GM19395 (cell line): ENCODE measurements around the gene SEPTIN5.
"Not testable (repeated sequence)": the region's sequence is repeated elsewhere in the genome, so short reads cannot be mapped to it uniquely, and the experiment has no call there.

Experiments
- ATAC-seq: cut with Tn5 transposase; IDR thresholded peaks from one replicate; pipeline ENCODE4 v1.9.1; 2021; ENCODE audit warnings: mild to moderate bottlenecking, moderate library complexity; ENCODE audit not compliant: unreplicated experiment

Gene SEPTIN5

DNA sequence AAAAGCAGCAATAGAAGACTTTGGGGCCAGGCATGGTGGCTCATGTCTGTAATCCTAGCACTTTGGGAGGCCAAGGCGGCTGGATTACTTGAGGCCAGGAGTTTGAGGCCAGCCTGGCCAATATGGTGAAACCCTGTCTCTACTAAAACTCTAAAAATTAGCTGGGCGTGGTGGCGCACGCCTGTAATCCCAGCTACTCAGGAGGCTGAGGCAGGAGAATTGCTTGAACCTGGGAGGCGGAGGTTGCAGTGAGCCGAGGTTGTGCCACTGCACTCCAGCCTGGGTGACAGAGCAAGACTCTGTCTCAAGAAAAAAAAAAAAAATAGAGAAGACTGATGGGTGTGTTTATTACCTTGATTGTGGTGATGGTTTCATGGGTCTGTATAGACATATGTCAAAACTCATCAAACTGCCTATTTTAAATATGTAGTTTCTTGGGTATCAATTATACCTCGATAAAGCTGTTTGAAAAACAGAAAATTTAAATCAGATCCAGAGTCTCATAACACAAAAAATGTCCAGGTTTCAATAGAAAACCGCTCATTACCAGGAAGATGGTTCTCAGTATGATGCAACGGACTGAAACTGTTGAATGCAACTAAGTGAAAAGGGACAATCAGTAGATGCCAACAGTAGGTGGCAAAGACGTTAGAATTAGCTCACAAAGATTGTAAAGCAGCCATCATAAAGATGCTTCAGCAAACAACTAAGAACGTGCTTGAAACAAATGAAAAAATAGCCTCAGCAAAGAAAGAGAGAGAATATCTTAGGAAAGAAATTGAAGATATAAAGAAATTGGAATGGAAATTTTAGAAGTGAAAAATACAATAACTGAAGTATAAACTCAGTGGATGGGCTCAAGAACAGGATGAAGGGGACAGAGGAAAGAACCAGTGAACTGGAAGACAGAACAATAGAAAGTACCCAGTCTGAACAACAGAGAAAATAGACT, 33.1 kb upstream of the SEPTIN5 start:
- ATAC-seq: no peak

- ATAC-seq: no peak
Measured at GRCh38 chr22:19681863-19682245, 32.4 kb upstream of the SEPTIN5 start.

GRCh38 chr22:19686946-19687345, 27.4 kb upstream of the SEPTIN5 start:
- ATAC-seq: no peak

DNA sequence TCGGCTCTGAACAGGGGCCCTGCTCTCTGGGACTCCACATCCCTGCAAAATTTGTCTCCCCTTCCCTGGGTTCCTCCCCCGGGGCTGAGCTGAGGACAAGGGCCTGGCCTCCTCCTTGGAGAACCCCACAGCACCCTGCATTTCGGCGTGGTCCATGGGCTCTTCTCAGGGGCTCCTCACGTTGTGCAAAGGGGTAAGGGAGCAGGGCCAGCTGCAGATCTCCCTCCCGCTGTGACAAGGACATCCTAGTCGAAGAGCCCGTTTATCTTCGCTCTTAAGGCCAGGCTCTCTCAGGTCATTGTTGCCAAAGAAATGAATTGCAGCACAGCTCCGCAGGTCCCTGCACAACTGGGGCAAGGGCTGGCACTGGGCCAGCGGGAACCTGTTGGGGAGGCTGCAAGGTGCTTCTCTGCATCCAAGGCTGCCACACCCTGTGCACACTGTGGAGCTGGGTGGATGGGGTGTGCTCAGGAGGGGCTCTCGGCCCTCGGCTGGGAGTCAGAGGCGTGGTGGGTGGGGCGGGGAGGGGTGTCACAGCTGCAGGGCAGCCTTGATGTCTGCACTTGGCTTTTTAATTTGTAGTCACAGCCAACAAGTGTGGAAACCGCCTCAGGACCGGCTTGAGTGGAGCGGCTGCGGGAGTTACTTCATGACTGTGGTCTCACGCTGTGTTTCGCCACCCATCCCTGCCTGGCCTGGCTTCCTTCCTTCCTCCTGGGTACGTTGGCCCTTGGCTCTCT, 26.6 kb upstream of the SEPTIN5 start:
- no peak for ATAC-seq

GRCh38 chr22:19688301-19689290, 25.7 kb upstream of the SEPTIN5 start:
- ATAC-seq: no peak

DNA sequence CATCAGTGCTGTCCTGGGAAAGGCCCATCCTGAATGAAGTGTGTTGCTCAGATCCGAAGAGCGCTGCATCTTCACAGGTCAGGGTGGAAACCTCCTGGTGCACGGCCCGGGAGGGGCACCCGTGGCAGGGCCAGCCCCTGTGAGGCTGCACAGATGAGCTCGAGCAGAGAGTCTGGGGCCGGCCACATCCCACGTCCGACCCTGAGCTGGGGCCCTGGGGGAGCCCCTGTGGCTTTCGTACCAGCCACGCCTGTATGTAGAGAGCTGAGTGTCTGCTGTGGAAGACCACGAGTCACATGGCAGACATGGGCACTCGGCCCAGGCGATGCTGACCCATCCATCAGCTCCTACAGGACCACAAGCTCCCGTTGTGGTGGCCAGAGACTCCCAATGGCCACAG, 24.9 kb upstream of the SEPTIN5 start:
- ATAC-seq: no peak

- no peak for ATAC-seq
Measured at GRCh38 chr22:19691007-19691720, 23.1 kb upstream of the SEPTIN5 start.

DNA sequence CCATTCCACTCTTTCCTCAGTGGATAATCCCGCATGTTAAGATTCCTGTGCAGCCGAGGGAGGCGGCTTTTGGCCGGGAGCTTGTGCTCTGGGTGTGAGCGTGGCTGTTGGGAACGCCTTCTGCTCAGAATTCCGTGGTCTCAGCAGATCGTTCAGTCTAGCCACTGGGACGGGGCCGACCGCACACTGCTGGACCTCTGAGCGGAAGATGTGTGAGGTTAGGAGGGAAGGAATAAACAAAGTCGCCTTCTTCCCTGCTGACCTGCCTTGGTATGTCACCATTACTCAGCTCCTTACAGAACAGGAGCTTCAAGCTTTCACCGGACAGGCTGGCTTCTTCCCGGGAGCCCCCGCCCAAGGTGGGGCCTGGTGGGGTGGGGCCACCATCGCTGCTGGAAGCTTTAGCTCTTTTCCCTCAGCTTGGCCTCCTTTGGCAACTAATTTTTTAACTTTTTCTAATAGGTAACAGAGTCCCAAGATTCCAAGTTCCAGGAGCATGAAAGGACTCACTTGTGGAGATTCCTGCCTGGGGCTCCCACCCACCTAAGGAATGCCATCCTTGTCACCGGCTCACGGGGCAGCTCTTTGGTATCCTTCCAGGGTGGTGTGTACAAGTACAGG, 22.5 kb upstream of the SEPTIN5 start:
- no peak for ATAC-seq

GRCh38 chr22:19693581-19693980, 20.7 kb upstream of the SEPTIN5 start:
- ATAC-seq: no peak

- ATAC-seq: no peak
Measured at GRCh38 chr22:19693981-19694670, 20.2 kb upstream of the SEPTIN5 start.

- ATAC-seq: no peak
Measured at GRCh38 chr22:19694696-19695095, 19.6 kb upstream of the SEPTIN5 start.

DNA sequence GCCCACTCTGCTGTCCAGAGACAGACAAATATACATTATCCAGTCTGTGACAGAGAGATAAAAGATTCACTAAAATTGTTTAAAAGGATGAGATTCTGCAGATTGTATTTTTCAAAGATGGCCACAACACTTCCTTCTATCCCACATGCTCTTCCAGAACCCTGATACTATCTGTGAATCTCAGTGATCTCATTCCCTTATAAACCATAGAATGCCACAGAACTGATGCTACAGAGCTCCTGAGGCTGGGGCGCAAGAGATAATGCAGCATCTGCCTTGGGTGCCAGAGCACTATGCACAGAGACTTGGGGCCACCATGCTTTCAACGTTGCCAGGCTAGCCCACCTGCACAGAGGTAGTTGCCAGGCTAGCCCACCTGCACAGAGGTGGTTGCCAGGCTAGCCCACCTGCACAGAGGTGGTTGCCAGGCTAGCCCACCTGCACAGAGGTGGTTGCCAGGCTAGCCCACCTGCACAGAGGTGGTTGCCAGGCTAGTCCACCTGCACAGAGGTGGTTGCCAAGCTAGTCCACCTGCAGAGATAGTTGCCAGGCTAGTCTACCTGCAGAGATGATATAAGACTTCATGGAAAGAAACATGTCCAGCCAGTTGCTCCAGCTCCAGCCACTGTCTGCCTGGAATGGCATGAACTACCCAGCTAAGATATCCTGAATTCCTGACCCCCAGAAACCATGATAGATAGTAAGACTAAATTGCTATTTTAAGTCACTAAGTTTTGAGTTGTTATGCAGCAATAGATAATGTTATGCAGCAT, 17.6 kb upstream of the SEPTIN5 start:
- no peak for ATAC-seq

DNA sequence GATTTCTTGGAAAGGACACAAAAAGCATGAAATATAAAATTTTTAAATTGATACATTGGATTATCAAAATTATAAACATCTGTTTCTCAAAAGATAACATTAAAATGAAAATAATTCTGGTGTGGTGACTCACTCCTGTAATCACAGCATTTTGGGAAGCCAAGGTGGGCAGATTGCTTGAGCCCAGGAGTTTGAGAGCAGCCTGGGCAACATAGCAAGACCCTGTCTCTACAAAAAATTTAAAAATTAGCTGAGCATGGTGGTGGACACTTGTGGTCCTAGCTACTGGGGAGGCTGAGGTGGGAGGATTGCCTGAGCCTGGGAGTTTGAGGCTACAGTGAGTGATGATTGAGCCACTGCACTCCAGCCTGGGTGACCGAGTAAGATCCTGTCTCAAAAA, 16.4 kb upstream of the SEPTIN5 start:
- ATAC-seq: not testable (repeated sequence)

DNA sequence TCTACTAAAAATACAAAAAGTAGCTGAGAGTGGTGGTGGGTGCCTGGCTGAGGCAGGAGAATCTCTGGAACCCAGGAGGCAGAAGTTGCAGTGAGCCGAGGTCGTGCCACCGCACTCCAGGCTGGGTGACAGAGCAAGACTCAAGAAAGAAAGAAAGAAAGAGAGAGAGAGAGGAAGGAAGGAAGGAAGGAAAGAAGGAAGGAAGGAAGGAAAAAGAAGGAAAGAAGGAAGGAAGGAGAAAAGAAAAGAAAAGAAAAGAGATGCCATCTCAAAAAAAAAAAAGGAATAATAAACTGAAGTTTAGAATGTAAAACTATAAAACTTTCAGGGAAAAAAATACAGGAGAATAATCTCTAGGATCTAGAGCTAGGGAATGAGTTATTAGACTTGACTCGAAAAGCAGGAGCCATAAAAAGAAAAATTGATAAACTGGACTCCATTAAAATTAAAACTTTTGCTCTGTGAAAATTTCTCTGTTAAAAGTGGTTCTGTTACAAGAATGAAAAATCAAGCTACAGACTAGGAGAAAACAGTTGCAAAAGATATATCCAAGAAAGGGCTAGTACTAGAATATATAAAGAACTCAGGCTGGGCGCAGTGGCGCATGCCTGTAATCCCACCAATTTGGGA, 13.4 kb upstream of the SEPTIN5 start:
- no peak for ATAC-seq

- ATAC-seq: no peak
Measured at GRCh38 chr22:19701420-19702145, 12.7 kb upstream of the SEPTIN5 start.

- no peak for ATAC-seq
Measured at GRCh38 chr22:19703869-19704268, 10.4 kb upstream of the SEPTIN5 start.

GRCh38 chr22:19704355-19705015, 9.8 kb upstream of the SEPTIN5 start:
- no peak for ATAC-seq
